NB4 (cell line): Measurements from ENCODE around the gene PDE3A.
A peak's percentile ranks its signal among the peaks of the same experiment; 100 is the strongest.

ENCODE experiments used
- DNase-seq: peaks from one replicate; pipeline ENCODE4 v3.0.0; 2010; ENCODE audit warnings: low read depth
- H3K4me3 ChIP-seq: one replicate; pipeline ENCODE4 v1.5.1; 2011; ENCODE audit warnings: mild to moderate bottlenecking, low read depth, low read length, moderate library complexity
- MYC ChIP-seq: IDR thresholded peaks from 2 replicates; pipeline ENCODE4 v1.6.1; 2011; ENCODE audit warnings: low read depth, low read length
- POLR2A ChIP-seq: IDR thresholded peaks from 2 replicates; pipeline ENCODE4 v1.6.1; 2011; ENCODE audit warnings: mild to moderate bottlenecking; ENCODE audit not compliant: insufficient read length; ENCODE audit errors: extremely low read depth
- TF ChIP-seq, protein P1 (sequence below): IDR thresholded peaks from 2 replicates; pipeline ENCODE4 v1.6.1; 2011; ENCODE audit warnings: low read depth, low read length
- TF ChIP-seq, protein P2 (sequence below): IDR thresholded peaks from one replicate; pipeline ENCODE4 v1.5.1; 2012; ENCODE audit warnings: low read depth, low read length

Gene PDE3A

DNA sequence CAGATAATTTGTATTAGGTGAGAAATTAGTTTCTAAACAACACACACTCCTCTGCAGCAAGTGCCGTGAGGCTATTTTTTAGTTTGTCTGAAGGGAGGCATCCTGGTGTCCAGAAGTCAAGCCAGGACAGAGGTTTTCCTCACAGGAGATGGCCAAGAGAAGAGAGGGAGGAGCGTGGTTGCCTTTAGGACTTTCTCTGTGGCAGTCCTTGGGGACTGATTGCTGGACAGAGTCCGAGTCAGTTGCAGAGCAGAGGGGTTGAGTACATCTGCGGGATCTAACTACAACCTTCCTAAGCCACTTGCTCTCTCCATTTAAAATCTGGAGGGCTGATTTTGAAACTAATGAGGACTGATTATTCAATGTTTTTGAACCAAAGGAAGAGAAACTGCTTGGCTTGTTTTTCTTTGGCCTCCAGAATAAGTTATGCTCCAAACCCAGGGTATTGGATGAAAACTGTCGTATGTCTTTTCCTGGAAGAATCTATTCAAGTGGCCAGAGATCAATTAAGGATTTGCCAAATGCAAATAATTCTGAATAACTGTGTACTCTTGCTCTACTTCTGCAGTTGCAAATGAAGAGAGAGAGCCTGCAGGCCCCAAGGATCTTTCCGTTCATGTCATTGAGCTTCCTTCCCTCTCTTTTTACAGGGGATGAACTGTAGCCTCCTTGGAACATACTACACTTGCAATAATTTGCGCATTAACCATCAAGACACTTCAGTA is 328.0 kb downstream of the PDE3A start:
- H3K4me3 ChIP-seq: no peak overlapping the region
- TF ChIP-seq, protein P1, sequence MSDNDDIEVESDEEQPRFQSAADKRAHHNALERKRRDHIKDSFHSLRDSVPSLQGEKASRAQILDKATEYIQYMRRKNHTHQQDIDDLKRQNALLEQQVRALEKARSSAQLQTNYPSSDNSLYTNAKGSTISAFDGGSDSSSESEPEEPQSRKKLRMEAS: no peak
- TF ChIP-seq, protein P2, sequence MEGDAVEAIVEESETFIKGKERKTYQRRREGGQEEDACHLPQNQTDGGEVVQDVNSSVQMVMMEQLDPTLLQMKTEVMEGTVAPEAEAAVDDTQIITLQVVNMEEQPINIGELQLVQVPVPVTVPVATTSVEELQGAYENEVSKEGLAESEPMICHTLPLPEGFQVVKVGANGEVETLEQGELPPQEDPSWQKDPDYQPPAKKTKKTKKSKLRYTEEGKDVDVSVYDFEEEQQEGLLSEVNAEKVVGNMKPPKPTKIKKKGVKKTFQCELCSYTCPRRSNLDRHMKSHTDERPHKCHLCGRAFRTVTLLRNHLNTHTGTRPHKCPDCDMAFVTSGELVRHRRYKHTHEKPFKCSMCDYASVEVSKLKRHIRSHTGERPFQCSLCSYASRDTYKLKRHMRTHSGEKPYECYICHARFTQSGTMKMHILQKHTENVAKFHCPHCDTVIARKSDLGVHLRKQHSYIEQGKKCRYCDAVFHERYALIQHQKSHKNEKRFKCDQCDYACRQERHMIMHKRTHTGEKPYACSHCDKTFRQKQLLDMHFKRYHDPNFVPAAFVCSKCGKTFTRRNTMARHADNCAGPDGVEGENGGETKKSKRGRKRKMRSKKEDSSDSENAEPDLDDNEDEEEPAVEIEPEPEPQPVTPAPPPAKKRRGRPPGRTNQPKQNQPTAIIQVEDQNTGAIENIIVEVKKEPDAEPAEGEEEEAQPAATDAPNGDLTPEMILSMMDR: no peak
- no peak for TF ChIP-seq POLR2A
- TF ChIP-seq MYC: no peak
- DNase-seq: no peak

DNA sequence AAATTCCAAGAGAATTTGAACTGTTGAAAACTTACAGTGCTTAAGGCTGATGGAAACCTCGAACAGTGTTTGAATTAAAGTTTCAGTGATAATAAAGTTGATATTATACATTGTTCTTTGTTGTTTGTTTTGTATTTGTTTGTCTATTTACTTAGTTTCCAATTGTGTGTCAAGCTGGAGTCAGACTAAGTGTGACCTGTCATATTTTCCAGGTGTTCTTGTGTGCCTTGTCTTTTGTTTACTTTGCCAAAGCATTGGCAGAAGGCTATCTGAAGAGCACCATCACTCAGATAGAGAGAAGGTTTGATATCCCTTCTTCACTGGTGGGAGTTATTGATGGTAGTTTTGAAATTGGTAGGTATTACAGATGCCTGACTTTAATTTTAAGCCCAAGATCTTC is 332.8 kb downstream of the PDE3A start:
- DNase-seq: no peak
- TF ChIP-seq MYC (no peak), POLR2A (no peak)
- TF ChIP-seq, protein P2: no peak
- TF ChIP-seq, protein P1: no peak
- H3K4me3 ChIP-seq: no peak overlapping the region

DNA sequence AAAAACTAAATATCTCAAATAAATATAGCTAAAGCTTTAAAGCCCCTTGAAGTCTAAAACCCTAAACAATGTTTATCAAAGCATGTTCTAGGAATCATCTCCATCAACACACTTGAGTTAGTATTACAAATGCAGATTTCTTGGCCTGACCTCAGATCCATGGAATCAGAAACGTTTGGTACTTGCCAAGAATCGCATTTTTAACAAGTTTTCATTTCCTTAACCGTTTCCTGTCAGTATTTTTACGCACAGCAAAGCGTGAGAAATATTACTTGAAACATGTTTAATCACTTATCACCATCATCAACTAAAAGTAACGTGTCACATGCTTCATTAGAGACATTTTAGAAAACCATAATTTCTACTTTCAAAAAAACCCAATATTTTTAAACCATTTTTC is 336.5 kb downstream of the PDE3A start:
- TF ChIP-seq, protein P2: no peak
- TF ChIP-seq POLR2A: no peak
- no peak for TF ChIP-seq MYC
- TF ChIP-seq, protein P1: no peak
- H3K4me3 ChIP-seq: no peak overlapping the region
- DNase-seq: no peak

DNA sequence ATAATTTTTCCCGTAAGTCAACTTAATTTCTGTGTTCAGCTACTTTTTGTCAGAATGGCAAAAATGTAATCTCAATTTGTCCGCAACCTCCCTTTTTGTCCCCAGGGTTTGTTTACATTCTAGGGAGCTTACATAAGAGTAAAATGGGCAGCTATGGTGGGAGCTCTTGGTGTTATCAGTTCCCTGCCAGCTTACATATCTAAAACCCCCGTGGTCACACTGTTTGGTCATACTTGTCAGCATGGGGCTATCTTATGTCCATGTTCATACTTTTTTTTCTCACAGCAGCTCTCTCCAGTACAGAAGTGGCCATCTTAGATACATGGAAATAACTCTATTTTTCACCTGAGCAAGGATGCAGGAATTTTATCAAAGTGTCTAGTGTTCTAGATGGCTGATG is 343.5 kb downstream of the PDE3A start:
- no peak for TF ChIP-seq POLR2A
- TF ChIP-seq MYC: no peak
- TF ChIP-seq, protein P2: no peak
- TF ChIP-seq, protein P1: no peak
- no peak for DNase-seq
- H3K4me3 ChIP-seq: no peak overlapping the region

DNA sequence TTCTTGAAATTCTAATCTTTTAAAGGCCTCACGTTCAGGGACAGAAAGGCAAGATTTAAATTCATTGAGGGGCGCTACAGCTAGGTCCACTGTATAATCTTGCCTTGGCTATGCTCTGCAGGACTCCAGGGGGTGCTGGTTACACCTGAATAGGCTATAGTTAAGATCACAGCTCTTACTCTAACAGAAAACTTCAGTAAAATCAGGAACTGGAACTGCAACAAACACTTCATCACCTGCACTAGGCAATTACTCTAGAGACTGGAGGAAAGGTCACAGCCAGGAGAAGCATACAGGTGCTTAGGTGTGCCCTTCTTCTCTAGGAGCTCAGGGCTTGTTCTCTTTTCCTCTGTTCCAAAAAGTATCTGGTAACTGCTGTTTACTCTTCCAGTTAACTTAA is 347.7 kb downstream of the PDE3A start:
- TF ChIP-seq, protein P1: no peak
- TF ChIP-seq, protein P2: peak; percentile 40
- TF ChIP-seq POLR2A (no peak), MYC (no peak)
- H3K4me3 ChIP-seq: no peak overlapping the region
- DNase-seq: peak; percentile 28
